ENCODE results near the gene PPIE.
"Not testable (repeated sequence)": the region's sequence is repeated elsewhere in the genome, so short reads cannot be mapped to it uniquely, and the experiment has no call there.

PPIE gene

GRCh38 chr1:39779821-39780220, 41.1 kb downstream of the PPIE start:
- no peak for DNase-seq

GRCh38 chr1:39781349-39781715, 42.6 kb downstream of the PPIE start:
- no peak for DNase-seq

GRCh38 chr1:39782103-39782502, 43.4 kb downstream of the PPIE start:
- no peak for DNase-seq

- DNase-seq = not testable (repeated sequence)
Observed at GRCh38 chr1:39782685-39783084, 44.0 kb downstream of the PPIE start.

GRCh38 chr1:39786303-39787107, 47.8 kb downstream of the PPIE start:
- DNase-seq = not testable (repeated sequence)

- DNase-seq = not testable (repeated sequence)
Observed at GRCh38 chr1:39787108-39787375, 48.4 kb downstream of the PPIE start.

- DNase-seq = no peak
Observed at GRCh38 chr1:39787468-39787867, 48.8 kb downstream of the PPIE start.

GRCh38 chr1:39787964-39788363, 49.3 kb downstream of the PPIE start:
- not testable (repeated sequence) for DNase-seq

GRCh38 chr1:39788426-39788757, 49.7 kb downstream of the PPIE start:
- DNase-seq = no peak

- peak; percentile 72 for DNase-seq
Observed at GRCh38 chr1:39788758-39789570, 50.3 kb downstream of the PPIE start, which contains the start of gene BMP8B. TSS of gene BMP8B (minus strand) at chr1:39788865. CDS start at chr1:39788485, 380 bp downstream.

- no peak for DNase-seq
Observed at GRCh38 chr1:39789571-39790110, 51.0 kb downstream of the PPIE start.

GRCh38 chr1:39791838-39792237, 53.2 kb downstream of the PPIE start:
- no peak for DNase-seq

- DNase-seq = no peak
Observed at GRCh38 chr1:39795651-39796050, 57.0 kb downstream of the PPIE start.

GRCh38 chr1:39798859-39799769, 60.4 kb downstream of the PPIE start:
- peak; percentile 97 for DNase-seq

- peak; percentile 72 for DNase-seq
Observed at GRCh38 chr1:39799770-39800470, 61.2 kb downstream of the PPIE start.

- DNase-seq = no peak
Observed at GRCh38 chr1:39800471-39800835, 61.8 kb downstream of the PPIE start.

GRCh38 chr1:39802496-39803260, 64.0 kb downstream of the PPIE start:
- DNase-seq = no peak

GRCh38 chr1:39805385-39805784, 66.7 kb downstream of the PPIE start:
- DNase-seq = no peak

GRCh38 chr1:39808784-39809517, 70.3 kb downstream of the PPIE start:
- DNase-seq = no peak

- DNase-seq = no peak
Observed at GRCh38 chr1:39812913-39813312, 74.2 kb downstream of the PPIE start.
